ENCODE results near the gene TRIM67. TPM values are rescaled to one million over a fixed set of nuclear protein-coding genes. Genes with fewer than 3 reads are reported as not detected.

Gene TRIM67
- total and polyA plus RNA-seq, 2 donors (not counting 1 experiment from before 2014, with no cell fraction given) = not detected

GRCh38 chr1:231176421-231176820, 14.6 kb downstream of the TRIM67 start:
- Histone ChIP-seq H4K20me1 (ENCODE audit: control insufficient read depth, insufficient read depth, low read length, poor library complexity, severe bottlenecking) (no peaks in the 10 kb centered on the region), H3K4me3 (ENCODE audit: control extremely low read depth in 1 of 5, extremely low read depth in 1 of 5, insufficient read depth in 1 of 5, low read depth in 2 of 5, low read length in 4 of 5) (no peak overlapping the region), H3K79me2 (ENCODE audit: control insufficient read depth, insufficient read depth, low read length) (no peaks in the 10 kb centered on the region), H3K27ac (ENCODE audit: low read length in 2 of 2) (no peak overlapping the region), H3K4me1 (ENCODE audit: control insufficient read depth in 2 of 2, insufficient read depth in 2 of 2, low read length in 2 of 2) (no peaks in the 10 kb centered on the region), H3K9ac (ENCODE audit: low read length) (no peak overlapping the region), H3K9me3 (ENCODE audit: control extremely low read depth in 1 of 3, control insufficient read depth in 2 of 3, insufficient read depth in 1 of 3, low read length in 2 of 3) (peaks cover 0 to 4% (median 0%) of the 10 kb centered on the region in 3 donors), H2AFZ (ENCODE audit: insufficient read depth, low read depth, low read length, poor library complexity, severe bottlenecking) (no peak overlapping the region), H3K4me2 (replicated peaks; ENCODE audit: low read depth, low read length, poor library complexity, severe bottlenecking) (no peak overlapping the region), H3K27me3 (replicated peaks in 1 of 4; ENCODE audit: control extremely low read depth in 1 of 4, control insufficient read depth in 3 of 4, insufficient read depth in 4 of 4, low read length in 3 of 4) (peaks cover 0 to 13% (median 9%) of the 10 kb centered on the region in 4 experiments), H3K36me3 (replicated peaks in 1 of 2; ENCODE audit: control extremely low read depth in 1 of 2, control insufficient read depth in 1 of 2, extremely low read depth in 1 of 2, insufficient read depth in 2 of 2, low read length in 1 of 2) (no peaks in the 10 kb centered on the region)
- H3K9me3 Mint-ChIP-seq (ENCODE audit: insufficient read depth) = no peaks in the 10 kb centered on the region
- DNase-seq (no peak), ATAC-seq (ENCODE audit: low read depth) (no peak)
- no peak for TF ChIP-seq CTCF (IDR thresholded peaks at IDR 0.05)
- TF ChIP-seq EZH2 (IDR thresholded peaks at IDR 0.05; ENCODE audit: borderline replicate concordance, insufficient read depth, low read depth, low read length, poor library complexity, severe bottlenecking) = no peak
- no peak overlapping the region for H3K4me3 Mint-ChIP-seq
- peaks cover 50% of the 10 kb centered on the region for H3K27me3 Mint-ChIP-seq
- no peak overlapping the region for H3K27ac Mint-ChIP-seq
- no CpG with 5 or more reads among the region's 1 CpG for WGBS (ENCODE audit: insufficient coverage)
- intact Hi-C loops (cut with micrococcal nuclease) = no loop called here
- POLR2A ChIA-PET = no interaction called here
- H3K4me1 Mint-ChIP-seq = no peaks in the 10 kb centered on the region
- CTCF ChIA-PET = interaction anchor here (0.6 kb wide), 1 partner anchor 77 kb away, joined by 3 read pairs; no protein-coding TSS in a partner anchor

GRCh38 chr1:231177226-231177625, 15.4 kb downstream of the TRIM67 start:
- no peak overlapping the region for H3K27ac ChIP-seq (ENCODE audit: low read length in 2 of 2)
- Mint-ChIP-seq H3K27me3 (peaks cover 55% of the 10 kb centered on the region), H3K4me1 (no peaks in the 10 kb centered on the region), H3K27ac (no peak overlapping the region), H3K4me3 (no peak overlapping the region), H3K9me3 (ENCODE audit: insufficient read depth) (no peaks in the 10 kb centered on the region)
- H3K79me2 ChIP-seq (ENCODE audit: control insufficient read depth, insufficient read depth, low read length) = no peaks in the 10 kb centered on the region
- no peaks in the 10 kb centered on the region for H4K20me1 ChIP-seq (ENCODE audit: control insufficient read depth, insufficient read depth, low read length, poor library complexity, severe bottlenecking)
- 74% methylated on average over 4 of the region's 5 CpGs for WGBS (ENCODE audit: insufficient coverage)
- H3K4me2 ChIP-seq (replicated peaks; ENCODE audit: low read depth, low read length, poor library complexity, severe bottlenecking) = no peak overlapping the region
- DNase-seq (no peak), ATAC-seq (ENCODE audit: low read depth) (no peak)
- no peak overlapping the region for H2AFZ ChIP-seq (ENCODE audit: insufficient read depth, low read depth, low read length, poor library complexity, severe bottlenecking)
- peaks cover 0 to 13% (median 10%) of the 10 kb centered on the region in 4 experiments for H3K27me3 ChIP-seq (replicated peaks in 1 of 4; ENCODE audit: control extremely low read depth in 1 of 4, control insufficient read depth in 3 of 4, insufficient read depth in 4 of 4, low read length in 3 of 4)
- H3K4me3 ChIP-seq (ENCODE audit: control extremely low read depth in 1 of 5, extremely low read depth in 1 of 5, insufficient read depth in 1 of 5, low read depth in 2 of 5, low read length in 4 of 5) = no peak overlapping the region
- ChIA-PET POLR2A (no interaction called here), CTCF (interaction anchor here (0.6 kb wide), 1 partner anchor 78 kb away, joined by 3 read pairs; no protein-coding TSS in a partner anchor)
- H3K9me3 ChIP-seq (ENCODE audit: control extremely low read depth in 1 of 3, control insufficient read depth in 2 of 3, insufficient read depth in 1 of 3, low read length in 2 of 3) = peaks cover 0 to 4% (median 0%) of the 10 kb centered on the region in 3 donors
- H3K9ac ChIP-seq (ENCODE audit: low read length) = no peak overlapping the region
- TF ChIP-seq EZH2 (IDR thresholded peaks at IDR 0.05; ENCODE audit: borderline replicate concordance, insufficient read depth, low read depth, low read length, poor library complexity, severe bottlenecking) (no peak), CTCF (IDR thresholded peaks at IDR 0.05) (no peak)
- no peaks in the 10 kb centered on the region for H3K36me3 ChIP-seq (replicated peaks in 1 of 2; ENCODE audit: control extremely low read depth in 1 of 2, control insufficient read depth in 1 of 2, extremely low read depth in 1 of 2, insufficient read depth in 2 of 2, low read length in 1 of 2)
- intact Hi-C loops (cut with micrococcal nuclease) = no loop called here
- H3K4me1 ChIP-seq (ENCODE audit: control insufficient read depth in 2 of 2, insufficient read depth in 2 of 2, low read length in 2 of 2) = no peaks in the 10 kb centered on the region
